GM18499 (cell line): Measurements from ENCODE around the gene ZNF213.
A peak's percentile ranks its signal among the peaks of the same experiment; 100 is the strongest.

Experiments used
- ATAC-seq: cut with Tn5 transposase; IDR thresholded peaks from one replicate; pipeline ENCODE4 v1.9.1; 2021; ENCODE audit warnings: moderate number of reproducible peaks; ENCODE audit not compliant: insufficient read depth, unreplicated experiment

The ZNF213 gene

GRCh38 chr16:3099732-3100499 is 34.9 kb upstream of the ZNF213 start:
- ATAC-seq, result no peak

GRCh38 chr16:3101018-3101840 is 33.6 kb upstream of the ZNF213 start:
- ATAC-seq, result no peak

- no peak for ATAC-seq
Measured at GRCh38 chr16:3101841-3102470, 32.9 kb upstream of the ZNF213 start.

GRCh38 chr16:3106205-3106928 is 28.5 kb upstream of the ZNF213 start:
- peak; percentile 44 for ATAC-seq

GRCh38 chr16:3112058-3112880 is 22.6 kb upstream of the ZNF213 start, which contains the start of gene ZNF205:
TSS of gene ZNF205 (plus strand) at chr16:3112586. CDS start at chr16:3113431, 845 bp downstream.
- ATAC-seq, result no peak

- no peak for ATAC-seq
Measured at GRCh38 chr16:3112881-3113574, 21.8 kb upstream of the ZNF213 start.

- ATAC-seq, result no peak
Measured at GRCh38 chr16:3113765-3114479, 20.9 kb upstream of the ZNF213 start.

- ATAC-seq, result no peak
Measured at GRCh38 chr16:3115003-3115402, 19.8 kb upstream of the ZNF213 start.

GRCh38 chr16:3115561-3115960 is 19.3 kb upstream of the ZNF213 start:
- ATAC-seq, result no peak

- no peak for ATAC-seq
Measured at GRCh38 chr16:3118204-3118790, 16.5 kb upstream of the ZNF213 start.

GRCh38 chr16:3118846-3119245 is 16.0 kb upstream of the ZNF213 start:
- no peak for ATAC-seq

GRCh38 chr16:3119286-3119685 is 15.5 kb upstream of the ZNF213 start:
- ATAC-seq, result no peak

- ATAC-seq, result no peak
Measured at GRCh38 chr16:3119701-3120408, 15.0 kb upstream of the ZNF213 start.

GRCh38 chr16:3120435-3120834 is 14.4 kb upstream of the ZNF213 start:
- ATAC-seq, result no peak

- ATAC-seq, result no peak
Measured at GRCh38 chr16:3121851-3122467, 12.9 kb upstream of the ZNF213 start.

- ATAC-seq, result no peak
Measured at GRCh38 chr16:3122926-3123570, 11.8 kb upstream of the ZNF213 start.
